ENCODE results near the gene GPR155. TPM values are rescaled to one million over a fixed set of nuclear protein-coding genes. Genes with fewer than 3 reads are reported as not detected.

GPR155 gene
- total and polyA plus RNA-seq, 2 experiments from 2014 or later: 1.2 to 1.3 TPM

GRCh38 chr2:174524527-174524926 lies 37.7 kb upstream of the GPR155 start:
- no peak for TF ChIP-seq CTCF (conservative IDR thresholded peaks at IDR 0.05; ENCODE audit: low read depth in 2 of 2)
- no peak for TF ChIP-seq NANOG (IDR thresholded peaks at IDR 0.05; ENCODE audit: borderline replicate concordance)
- TF ChIP-seq ZNF114 (CRISPR knock-in tag; IDR thresholded peaks at IDR 0.05): no peak
- TF ChIP-seq EZH2 (IDR thresholded peaks at IDR 0.05; ENCODE audit: low read depth, unreplicated experiment): no peak
- TF ChIP-seq EZH2phosphoT487 (IDR thresholded peaks at IDR 0.05; ENCODE audit: unreplicated experiment): no peak
- TF ChIP-seq REST (IDR thresholded peaks at IDR 0.05; ENCODE audit: unreplicated experiment): no peak
- TF ChIP-seq STAT1 (IDR thresholded peaks at IDR 0.05; ENCODE audit: unreplicated experiment): no peak
- no peak for TF ChIP-seq CREB1 (CRISPR knock-in tag; IDR thresholded peaks at IDR 0.05; ENCODE audit: low read depth)
- no peak for TF ChIP-seq ZNF331 (CRISPR knock-in tag; IDR thresholded peaks at IDR 0.05; ENCODE audit: low read depth)
- TF ChIP-seq, protein P1, sequence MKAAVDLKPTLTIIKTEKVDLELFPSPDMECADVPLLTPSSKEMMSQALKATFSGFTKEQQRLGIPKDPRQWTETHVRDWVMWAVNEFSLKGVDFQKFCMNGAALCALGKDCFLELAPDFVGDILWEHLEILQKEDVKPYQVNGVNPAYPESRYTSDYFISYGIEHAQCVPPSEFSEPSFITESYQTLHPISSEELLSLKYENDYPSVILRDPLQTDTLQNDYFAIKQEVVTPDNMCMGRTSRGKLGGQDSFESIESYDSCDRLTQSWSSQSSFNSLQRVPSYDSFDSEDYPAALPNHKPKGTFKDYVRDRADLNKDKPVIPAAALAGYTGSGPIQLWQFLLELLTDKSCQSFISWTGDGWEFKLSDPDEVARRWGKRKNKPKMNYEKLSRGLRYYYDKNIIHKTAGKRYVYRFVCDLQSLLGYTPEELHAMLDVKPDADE (IDR thresholded peaks at IDR 0.05): no peak
- TF ChIP-seq POLR2AphosphoS5 (IDR thresholded peaks at IDR 0.05; ENCODE audit: low read depth): no peak
- no peak for TF ChIP-seq JUNB (IDR thresholded peaks at IDR 0.05; ENCODE audit: unreplicated experiment)
- TF ChIP-seq ZNF462 (CRISPR knock-in tag; IDR thresholded peaks at IDR 0.05): no peak
- Histone ChIP-seq H3K79me2 (replicated peaks; ENCODE audit: insufficient read depth) (no peaks in the 10 kb centered on the region), H3K9me2 (ENCODE audit: insufficient read depth) (no peaks in the 10 kb centered on the region), H2AFZ (no peak overlapping the region), H3K27me3 (ENCODE audit: insufficient read depth) (no peaks in the 10 kb centered on the region), H4K20me1 (replicated peaks; ENCODE audit: insufficient read depth) (no peaks in the 10 kb centered on the region), H3K4me3 (no peak overlapping the region), H3K27ac (ENCODE audit: low read depth) (no peak overlapping the region), H3K4me2 (no peak overlapping the region), H3F3A (replicated peaks; ENCODE audit: low read depth) (no peaks in the 10 kb centered on the region), H3K36me3 (ENCODE audit: insufficient read depth) (no peaks in the 10 kb centered on the region), H3K4me1 (ENCODE audit: insufficient read depth) (no peaks in the 10 kb centered on the region)
- ATAC-seq (no peak), DNase-seq (ENCODE audit: low spot score) (no peak)
- Mint-ChIP-seq H3K4me1 (no peaks in the 10 kb centered on the region), H3K27me3 (ENCODE audit: insufficient read depth, low read depth, poor library complexity) (peaks cover 1% of the 10 kb centered on the region), H3K27ac (no peak overlapping the region), H3K36me3 (ENCODE audit: low read depth) (peaks cover 3% of the 10 kb centered on the region; the same call in 1 of the 3 replicates), H3K4me3 (no peak overlapping the region), H3K9me3 (peaks cover 17% of the 10 kb centered on the region)
